GM03348 (cell line): ENCODE data around the gene DIS3L2.
A peak's percentile ranks its signal among the peaks of the same experiment; 100 is the strongest.

ENCODE experiments used
- DNase-seq: peaks from one replicate; pipeline ENCODE4 v3.0.0; 2012; ENCODE audit warnings: low spot score

Gene DIS3L2

GRCh38 chr2:232229911-232230310, 268.4 kb downstream of the DIS3L2 start:
- DNase-seq = peak; percentile 20

GRCh38 chr2:232230560-232230959, 269.0 kb downstream of the DIS3L2 start:
- no peak for DNase-seq

- no peak for DNase-seq
Observed at GRCh38 chr2:232231554-232231953, 270.0 kb downstream of the DIS3L2 start.

- DNase-seq = no peak
Observed at GRCh38 chr2:232232915-232233314, 271.4 kb downstream of the DIS3L2 start.

GRCh38 chr2:232234922-232235615, 273.6 kb downstream of the DIS3L2 start:
- DNase-seq = no peak

GRCh38 chr2:232235716-232236115, 274.2 kb downstream of the DIS3L2 start:
- DNase-seq = no peak

- no peak for DNase-seq
Observed at GRCh38 chr2:232236200-232236599, 274.7 kb downstream of the DIS3L2 start.

GRCh38 chr2:232237464-232237863, 276.0 kb downstream of the DIS3L2 start:
- DNase-seq = no peak

- no peak for DNase-seq
Observed at GRCh38 chr2:232238108-232238507, 276.6 kb downstream of the DIS3L2 start.

GRCh38 chr2:232238596-232238995, 277.1 kb downstream of the DIS3L2 start:
- DNase-seq = no peak

- no peak for DNase-seq
Observed at GRCh38 chr2:232239951-232240681, 278.6 kb downstream of the DIS3L2 start.

GRCh38 chr2:232240906-232241305, 279.4 kb downstream of the DIS3L2 start:
- no peak for DNase-seq

GRCh38 chr2:232242316-232242715, 280.8 kb downstream of the DIS3L2 start:
- DNase-seq = no peak

GRCh38 chr2:232245111-232245510, 283.6 kb downstream of the DIS3L2 start:
- DNase-seq = no peak

- no peak for DNase-seq
Observed at GRCh38 chr2:232246245-232246644, 284.7 kb downstream of the DIS3L2 start.

- DNase-seq = no peak
Observed at GRCh38 chr2:232249096-232249495, 287.6 kb downstream of the DIS3L2 start.

GRCh38 chr2:232250246-232251175, 289.0 kb downstream of the DIS3L2 start:
- DNase-seq = no peak

- DNase-seq = no peak
Observed at GRCh38 chr2:232255033-232255432, 293.5 kb downstream of the DIS3L2 start.

- DNase-seq = peak; percentile 93
Observed at GRCh38 chr2:232260075-232260474, 298.6 kb downstream of the DIS3L2 start.

GRCh38 chr2:232261776-232262175, 300.3 kb downstream of the DIS3L2 start:
- DNase-seq = peak; percentile 53

- DNase-seq = no peak
Observed at GRCh38 chr2:232263295-232263694, 301.8 kb downstream of the DIS3L2 start.

- no peak for DNase-seq
Observed at GRCh38 chr2:232264081-232264480, 302.6 kb downstream of the DIS3L2 start.

GRCh38 chr2:232265329-232265728, 303.8 kb downstream of the DIS3L2 start:
- no peak for DNase-seq
